Nephron progenitor cell (in vitro differentiated cells): Measurements from ENCODE around the gene HYDIN.

Experiments used
- DNase-seq: peaks from one replicate; pipeline ENCODE4 v3.0.0; 2021
- H3K27ac Mint-ChIP-seq: 2 replicates; pipeline ENCODE4 v1.8.0; 2021; ENCODE audit warnings: mild to moderate bottlenecking, moderate library complexity, mixed read lengths
- H3K27me3 Mint-ChIP-seq: 2 replicates; pipeline ENCODE4 v1.8.0; 2021; ENCODE audit warnings: mild to moderate bottlenecking, low read depth, mixed read lengths; ENCODE audit not compliant: poor library complexity
- H3K36me3 Mint-ChIP-seq: 2 replicates; pipeline ENCODE4 v1.8.0; 2021; ENCODE audit warnings: low read depth, mixed read lengths
- H3K4me1 Mint-ChIP-seq: 2 replicates; pipeline ENCODE4 v1.8.0; 2021; ENCODE audit warnings: mixed read lengths
- H3K4me3 Mint-ChIP-seq: 2 replicates; pipeline ENCODE4 v1.8.0; 2021; ENCODE audit warnings: mild to moderate bottlenecking, moderate library complexity, mixed read lengths
- H3K9me3 Mint-ChIP-seq: 2 replicates; pipeline ENCODE4 v1.8.0; 2021; ENCODE audit warnings: mild to moderate bottlenecking, moderate library complexity, mixed read lengths
- CTCF ChIP-seq: fragments of 200-600 bp; sonication (generic); IDR thresholded peaks from 2 replicates; pipeline ENCODE4 v1.5.0; 2021; ENCODE audit warnings: antibody characterized with exemption

Gene HYDIN

GRCh38 chr16:71230122-71230845, at the start of gene HYDIN:
HYDIN (minus strand) TSS chr16:71230722; CDS start chr16:71186895, 43,827 bp downstream.
- Mint-ChIP-seq H3K4me1 (peaks cover 15% of the 10 kb centered on the region), H3K9me3 (peaks cover 48% of the 10 kb centered on the region), H3K27ac (peak within 1 kb of the TSS; percentile 76), H3K27me3 (peaks cover 26% of the 10 kb centered on the region), H3K36me3 (peaks cover 12% of the 10 kb centered on the region), H3K4me3 (peak within 1 kb of the TSS; percentile 92)
- peak; percentile 94 for DNase-seq
- no peak for TF ChIP-seq CTCF

GRCh38 chr16:71276589-71277334, 46.2 kb upstream of the HYDIN start:
- peaks cover 23% of the 10 kb centered on the region for H3K9me3 Mint-ChIP-seq
- no peak for DNase-seq
- H3K4me3 Mint-ChIP-seq, result no peak overlapping the region
- peaks cover 4% of the 10 kb centered on the region for H3K27me3 Mint-ChIP-seq
- no peak for TF ChIP-seq CTCF
- no peak overlapping the region for H3K27ac Mint-ChIP-seq
- H3K36me3 Mint-ChIP-seq, result peaks cover 10% of the 10 kb centered on the region
- no peaks in the 10 kb centered on the region for H3K4me1 Mint-ChIP-seq

- H3K4me3 Mint-ChIP-seq, result no peak overlapping the region
- peaks cover 25% of the 10 kb centered on the region for H3K9me3 Mint-ChIP-seq
- H3K36me3 Mint-ChIP-seq, result peaks cover 10% of the 10 kb centered on the region
- H3K27ac Mint-ChIP-seq, result no peak overlapping the region
- H3K4me1 Mint-ChIP-seq, result no peaks in the 10 kb centered on the region
- peaks cover 9% of the 10 kb centered on the region for H3K27me3 Mint-ChIP-seq
- DNase-seq, result no peak
- no peak for TF ChIP-seq CTCF
Observed at GRCh38 chr16:71273384-71273783, 42.9 kb upstream of the HYDIN start.

- H3K27me3 Mint-ChIP-seq, result peaks cover 4% of the 10 kb centered on the region
- H3K4me1 Mint-ChIP-seq, result no peaks in the 10 kb centered on the region
- H3K27ac Mint-ChIP-seq, result no peak overlapping the region
- peaks cover 4% of the 10 kb centered on the region for H3K9me3 Mint-ChIP-seq
- no peak overlapping the region for H3K4me3 Mint-ChIP-seq
- no peak for TF ChIP-seq CTCF
- H3K36me3 Mint-ChIP-seq, result no peaks in the 10 kb centered on the region
- DNase-seq, result no peak
Observed at GRCh38 chr16:71264299-71264698, 33.8 kb upstream of the HYDIN start.

- H3K4me3 Mint-ChIP-seq, result no peak overlapping the region
- no peaks in the 10 kb centered on the region for H3K36me3 Mint-ChIP-seq
- peaks cover 4% of the 10 kb centered on the region for H3K27me3 Mint-ChIP-seq
- no peak for DNase-seq
- no peaks in the 10 kb centered on the region for H3K4me1 Mint-ChIP-seq
- peaks cover 4% of the 10 kb centered on the region for H3K9me3 Mint-ChIP-seq
- H3K27ac Mint-ChIP-seq, result no peak overlapping the region
- TF ChIP-seq CTCF, result no peak
Observed at GRCh38 chr16:71263582-71263981, 33.1 kb upstream of the HYDIN start.
